ENCODE data around the gene MXRA8. TPM values are rescaled to one million over a fixed set of nuclear protein-coding genes. Genes with fewer than 3 reads are reported as not detected.

The MXRA8 gene, protein sequence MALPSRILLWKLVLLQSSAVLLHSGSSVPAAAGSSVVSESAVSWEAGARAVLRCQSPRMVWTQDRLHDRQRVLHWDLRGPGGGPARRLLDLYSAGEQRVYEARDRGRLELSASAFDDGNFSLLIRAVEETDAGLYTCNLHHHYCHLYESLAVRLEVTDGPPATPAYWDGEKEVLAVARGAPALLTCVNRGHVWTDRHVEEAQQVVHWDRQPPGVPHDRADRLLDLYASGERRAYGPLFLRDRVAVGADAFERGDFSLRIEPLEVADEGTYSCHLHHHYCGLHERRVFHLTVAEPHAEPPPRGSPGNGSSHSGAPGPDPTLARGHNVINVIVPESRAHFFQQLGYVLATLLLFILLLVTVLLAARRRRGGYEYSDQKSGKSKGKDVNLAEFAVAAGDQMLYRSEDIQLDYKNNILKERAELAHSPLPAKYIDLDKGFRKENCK
- total RNA-seq (0.37 and 0.82 TPM in 2 replicates), polyA plus RNA-seq (1.9 and 2.2 TPM in 2 replicates), polyA minus RNA-seq (0.19 and 0.27 TPM in 2 replicates), Bru-seq, nascent RNA (not detected), BruChase-seq, experiment 1, labeled RNA remaining after a 6-hour chase (percentile 19 among the genes with signal in this experiment), BruChase-seq, experiment 2, labeled RNA remaining after a 2-hour chase (not detected)
- 0.74 and 1.1 TPM in 2 replicates for polyA plus RNA-seq (2011; cell fraction: cytosol; rRNA removed)
- polyA plus RNA-seq (2011; cell fraction: nucleus; rRNA removed) = 2.1 and 2.4 TPM in 2 replicates
- polyA plus RNA-seq (2012) = 0.55 and 0.75 TPM in 2 replicates
- polyA minus RNA-seq (2011; cell fraction: cytosol; rRNA and poly(A)+ RNA removed) = not detected
- 0.63 TPM in 1 of 2 replicates, not detected in the other for polyA minus RNA-seq (2011; cell fraction: nucleus; rRNA and poly(A)+ RNA removed)
- long read RNA-seq = 0 reads

DNA sequence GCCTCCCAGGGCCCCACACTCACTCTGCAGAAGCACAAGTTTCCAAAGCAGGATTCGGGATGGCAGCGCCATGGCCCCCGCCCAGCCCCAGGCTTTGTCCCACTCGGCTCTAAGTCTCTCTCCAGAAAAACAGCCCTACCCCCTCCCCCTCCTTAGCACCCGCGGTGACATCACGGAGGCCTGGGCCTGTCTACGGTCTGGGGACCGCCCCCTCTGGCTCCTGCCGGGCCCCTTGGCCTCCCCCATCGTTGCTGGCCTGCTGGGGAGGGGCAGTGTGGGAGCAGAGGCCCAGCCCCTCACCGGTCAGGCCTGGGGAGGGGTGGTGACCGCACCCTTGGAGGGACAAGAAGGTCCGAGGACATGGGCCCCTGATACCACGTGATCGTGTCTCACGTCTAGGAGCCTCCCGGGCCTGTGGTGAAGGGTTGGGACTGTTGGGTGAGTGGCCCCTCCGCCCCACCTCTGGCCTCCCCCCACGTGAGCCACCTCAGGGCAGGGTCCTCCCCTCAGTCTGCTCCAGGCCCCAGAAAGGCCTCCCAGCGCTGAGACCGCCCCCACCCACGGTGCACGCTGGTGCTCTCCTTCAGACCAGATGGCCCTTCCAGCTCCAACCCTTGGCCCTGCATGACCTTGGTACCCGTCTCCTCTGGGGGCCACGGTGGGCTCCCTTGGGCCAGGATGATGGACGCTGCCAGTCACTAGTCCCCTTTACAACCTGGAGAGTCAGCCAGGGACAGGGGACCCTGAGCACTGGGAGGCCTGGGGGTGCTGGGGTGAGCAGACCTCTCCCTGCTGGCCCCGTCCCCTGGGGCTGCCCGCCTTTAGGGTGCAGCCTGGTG, at the start of gene MXRA8:
TSS of gene MXRA8 (minus strand) at position 123 of the 839 bp plus-strand sequence. CDS start at position 72, 51 bp downstream.
- H3K9me1 ChIP-seq (replicated peaks; ENCODE audit: control insufficient read depth, extremely low read depth, insufficient read depth, low read length) = no peaks in the 10 kb centered on the region
- H3K27ac ChIP-seq (ENCODE audit: insufficient read depth, low read depth, low read length) = no peak within 1 kb of the TSS
- dilution Hi-C loops (cut with MboI; ENCODE audit: extremely low pct_ligation_motif_present, low sequenced_read_pairs) (no loop called here), intact Hi-C loops (cut with micrococcal nuclease) (no loop called here)
- no peaks in the 10 kb centered on the region for H4K20me1 ChIP-seq (replicated peaks; ENCODE audit: control insufficient read depth, extremely low read depth, insufficient read depth, low read length)
- no peak within 1 kb of the TSS for H3K9ac ChIP-seq (replicated peaks; ENCODE audit: extremely low read depth, insufficient read depth, low read length)
- H3K4me2 ChIP-seq (ENCODE audit: insufficient read depth, low read length) = no peak within 1 kb of the TSS
- no peak within 1 kb of the TSS for H3K4me3 ChIP-seq (replicated peaks in 1 of 3; ENCODE audit: insufficient read depth in 1 of 3, low read depth in 1 of 3, low read length in 3 of 3)
- BruUV-seq (replicated peaks) = no TSS peak
- no peaks in the 10 kb centered on the region for H3K79me2 ChIP-seq (ENCODE audit: control insufficient read depth, insufficient read depth, low read length)
- ChIA-PET POLR2A (no interaction called here), CTCF (no interaction called here)
- FAIRE-seq = no peak
- TF ChIP-seq POLR2A (IDR thresholded peaks at IDR 0.05; ENCODE audit: low read depth, low read length) (no peak), JUN (IDR thresholded peaks at IDR 0.05; ENCODE audit: borderline replicate concordance, insufficient read depth, insufficient read length, low read depth) (no peak), GATA2 (IDR thresholded peaks at IDR 0.05; ENCODE audit: insufficient read depth, insufficient read length, low read depth, low read length) (no peak), FOS (IDR thresholded peaks at IDR 0.05; ENCODE audit: borderline replicate concordance, insufficient read depth, low read length) (no peak), POLR2AphosphoS5 (IDR thresholded peaks at IDR 0.05; ENCODE audit: insufficient read depth, low read depth, low read length) (no peak)
- TF ChIP-seq, protein P1, sequence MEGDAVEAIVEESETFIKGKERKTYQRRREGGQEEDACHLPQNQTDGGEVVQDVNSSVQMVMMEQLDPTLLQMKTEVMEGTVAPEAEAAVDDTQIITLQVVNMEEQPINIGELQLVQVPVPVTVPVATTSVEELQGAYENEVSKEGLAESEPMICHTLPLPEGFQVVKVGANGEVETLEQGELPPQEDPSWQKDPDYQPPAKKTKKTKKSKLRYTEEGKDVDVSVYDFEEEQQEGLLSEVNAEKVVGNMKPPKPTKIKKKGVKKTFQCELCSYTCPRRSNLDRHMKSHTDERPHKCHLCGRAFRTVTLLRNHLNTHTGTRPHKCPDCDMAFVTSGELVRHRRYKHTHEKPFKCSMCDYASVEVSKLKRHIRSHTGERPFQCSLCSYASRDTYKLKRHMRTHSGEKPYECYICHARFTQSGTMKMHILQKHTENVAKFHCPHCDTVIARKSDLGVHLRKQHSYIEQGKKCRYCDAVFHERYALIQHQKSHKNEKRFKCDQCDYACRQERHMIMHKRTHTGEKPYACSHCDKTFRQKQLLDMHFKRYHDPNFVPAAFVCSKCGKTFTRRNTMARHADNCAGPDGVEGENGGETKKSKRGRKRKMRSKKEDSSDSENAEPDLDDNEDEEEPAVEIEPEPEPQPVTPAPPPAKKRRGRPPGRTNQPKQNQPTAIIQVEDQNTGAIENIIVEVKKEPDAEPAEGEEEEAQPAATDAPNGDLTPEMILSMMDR (IDR thresholded peaks at IDR 0.05; ENCODE audit: extremely low read depth in 1 of 2, insufficient read depth in 1 of 2, low read depth in 1 of 2, low read length in 2 of 2) = no peak
- DNase-seq (ENCODE audit: low read depth, low spot score) = no peak
- H3K4me1 ChIP-seq (ENCODE audit: control insufficient read depth, extremely low read depth, insufficient read depth, low read length) = no peaks in the 10 kb centered on the region
- H3K27me3 ChIP-seq (ENCODE audit: control insufficient read depth in 2 of 2, insufficient read depth in 2 of 2, low read length in 2 of 2) = peaks cover 9 to 15% of the 10 kb centered on the region in 2 experiments
- no peaks in the 10 kb centered on the region for H3K9me3 ChIP-seq (replicated peaks; ENCODE audit: control insufficient read depth, insufficient read depth, low read length)
- H3K36me3 ChIP-seq (ENCODE audit: control insufficient read depth in 2 of 2, extremely low read depth in 1 of 2, insufficient read depth in 2 of 2, low read length in 2 of 2) = no peaks in the 10 kb centered on the region
- no peak within 1 kb of the TSS for H2AFZ ChIP-seq (ENCODE audit: low read depth, low read length)

Data from endothelial cell of umbilical vein (primary cell).